ENCODE measurements around the gene CNN1. TPM values are rescaled to one million over a fixed set of nuclear protein-coding genes. Genes with fewer than 3 reads are reported as not detected.
"Not testable (repeated sequence)": the region's sequence is repeated elsewhere in the genome, so short reads cannot be mapped to it uniquely, and the experiment has no call there.

Gene CNN1
- total RNA-seq, 4 donors from 2014 or later = 7.7 to 72.3 (median 19.7) TPM

- no peak for TF ChIP-seq CTCF (IDR thresholded peaks at IDR 0.05)
- no peak for TF ChIP-seq POLR2A (IDR thresholded peaks at IDR 0.05)
- no peak overlapping the region for H3K4me3 ChIP-seq (ENCODE audit: low read depth, poor library complexity, severe bottlenecking)
- intact Hi-C loops (cut with DNase I; ENCODE audit: low total_unique reads) = no loop called here
- no peak for DNase-seq (ENCODE audit: low spot score in 2 of 2)
- 88 to 89% methylated on average over 8 of the region's 8 CpGs for WGBS, 2 donors
Measured at GRCh38 chr19:11563532-11563931, 24.9 kb downstream of the CNN1 start.

GRCh38 chr19:11564082-11564807 lies 25.6 kb downstream of the CNN1 start:
- 83 to 94% methylated on average over 6 of the region's 6 CpGs for whole genome bisulfite sequencing, 2 donors
- DNase-seq (ENCODE audit: low spot score in 2 of 2); intact Hi-C loops (cut with DNase I; ENCODE audit: low total_unique reads); H3K4me3 ChIP-seq (ENCODE audit: low read depth, poor library complexity, severe bottlenecking): not testable (repeated sequence)

- H3K4me3 ChIP-seq (ENCODE audit: low read depth, poor library complexity, severe bottlenecking); intact Hi-C loops (cut with DNase I; ENCODE audit: low total_unique reads); DNase-seq (ENCODE audit: low spot score in 2 of 2): not testable (repeated sequence)
- WGBS, 2 donors = 82 to 84% methylated on average over 5 of the region's 5 CpGs
Measured at GRCh38 chr19:11565649-11565980, 27.0 kb downstream of the CNN1 start.

GRCh38 chr19:11566164-11566563 lies 27.5 kb downstream of the CNN1 start:
- intact Hi-C loops (cut with DNase I; ENCODE audit: low total_unique reads) = no loop called here
- TF ChIP-seq CTCF (IDR thresholded peaks at IDR 0.05) (no peak), POLR2A (IDR thresholded peaks at IDR 0.05) (no peak)
- no peak overlapping the region for H3K4me3 ChIP-seq (ENCODE audit: low read depth, poor library complexity, severe bottlenecking)
- DNase-seq (ENCODE audit: low spot score in 2 of 2) = no peak
- 50 to 53% methylated on average over 2 of the region's 2 CpGs for WGBS, 2 donors

GRCh38 chr19:11570039-11570462 lies 31.4 kb downstream of the CNN1 start:
- no peak for DNase-seq (ENCODE audit: low spot score in 2 of 2)
- TF ChIP-seq POLR2A (IDR thresholded peaks at IDR 0.05) (no peak), CTCF (IDR thresholded peaks at IDR 0.05) (no peak)
- 72 to 73% methylated on average over 5 of the region's 5 CpGs for WGBS, 2 donors
- intact Hi-C loops (cut with DNase I; ENCODE audit: low total_unique reads) = no loop called here
- H3K4me3 ChIP-seq (ENCODE audit: low read depth, poor library complexity, severe bottlenecking) = no peak overlapping the region

- H3K4me3 ChIP-seq (ENCODE audit: low read depth, poor library complexity, severe bottlenecking); DNase-seq (ENCODE audit: low spot score in 2 of 2); intact Hi-C loops (cut with DNase I; ENCODE audit: low total_unique reads): not testable (repeated sequence)
- 82 to 84% methylated on average over 6 of the region's 6 CpGs for whole genome bisulfite sequencing, 2 donors
Measured at GRCh38 chr19:11573354-11573753, 34.7 kb downstream of the CNN1 start.

- H3K4me3 ChIP-seq (ENCODE audit: low read depth, poor library complexity, severe bottlenecking); DNase-seq (ENCODE audit: low spot score in 2 of 2); intact Hi-C loops (cut with DNase I; ENCODE audit: low total_unique reads): not testable (repeated sequence)
- 95 to 96% methylated on average over 4 of the region's 4 CpGs for WGBS, 2 donors
Measured at GRCh38 chr19:11573763-11574162, 35.1 kb downstream of the CNN1 start.

- 78 to 85% methylated on average over 9 of the region's 9 CpGs for WGBS, 2 donors
- H3K4me3 ChIP-seq (ENCODE audit: low read depth, poor library complexity, severe bottlenecking) = no peak overlapping the region
- intact Hi-C loops (cut with DNase I; ENCODE audit: low total_unique reads) = no loop called here
- TF ChIP-seq CTCF (IDR thresholded peaks at IDR 0.05) = no peak
- TF ChIP-seq POLR2A (IDR thresholded peaks at IDR 0.05) = no peak
- DNase-seq (ENCODE audit: low spot score in 2 of 2) = no peak
Measured at GRCh38 chr19:11574689-11575088, 36.0 kb downstream of the CNN1 start.
